Stimulated activated CD8-positive, alpha-beta memory T cell treated with anti-CD3 and anti-CD28 coated beads, Interleukin-2, amount 100 ng/mL, for 1 hour (primary cell): Measurements from ENCODE around the gene HOXC10.

Source experiments
- DNase-seq, 2 donors: peaks; one replicate each; pipeline ENCODE4 v3.0.0-alpha.2; 2020; ENCODE audit warnings: low read depth in 2 of 2

HOXC10 gene

DNA sequence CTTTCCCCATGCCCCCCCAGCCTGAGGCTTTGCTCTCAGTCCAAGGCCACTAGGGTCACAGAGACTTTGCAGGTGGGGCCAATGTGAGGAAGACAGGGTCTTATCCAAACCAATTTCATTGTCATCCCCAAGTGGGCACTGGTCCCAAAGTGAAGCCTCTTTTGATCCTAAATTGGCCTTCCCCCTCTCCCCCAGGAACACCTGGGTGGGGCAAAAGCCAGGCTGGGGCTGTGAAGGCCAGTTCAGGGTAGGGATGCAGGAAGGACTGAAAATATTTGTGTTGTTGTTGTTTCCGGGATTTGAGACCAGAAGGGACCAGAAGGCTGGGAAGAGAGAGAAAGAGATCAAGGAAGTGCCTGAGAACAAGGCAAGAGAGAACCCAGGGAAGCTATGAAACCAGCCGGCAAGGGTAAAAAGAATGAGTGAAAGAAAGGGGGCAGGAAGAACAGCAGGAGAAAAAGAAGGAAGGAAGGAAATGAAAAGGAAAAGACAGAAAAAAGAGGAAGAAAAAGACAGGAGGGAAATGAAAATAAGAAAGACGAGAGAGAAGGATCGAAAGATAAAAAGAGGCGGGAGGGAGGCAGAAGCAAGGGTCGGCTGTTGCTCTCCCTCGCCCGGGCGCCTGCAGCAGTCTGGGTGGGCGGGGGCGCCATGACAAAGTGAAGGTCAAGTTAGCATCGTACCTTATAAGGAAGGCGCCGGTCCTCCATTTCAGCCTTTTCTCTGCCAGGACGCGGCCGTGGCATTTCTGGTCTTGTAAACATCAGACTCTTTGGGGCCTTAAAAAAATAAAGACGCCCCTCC lies 19.5 kb upstream of the HOXC10 start:
- DNase-seq, result no peak

DNA sequence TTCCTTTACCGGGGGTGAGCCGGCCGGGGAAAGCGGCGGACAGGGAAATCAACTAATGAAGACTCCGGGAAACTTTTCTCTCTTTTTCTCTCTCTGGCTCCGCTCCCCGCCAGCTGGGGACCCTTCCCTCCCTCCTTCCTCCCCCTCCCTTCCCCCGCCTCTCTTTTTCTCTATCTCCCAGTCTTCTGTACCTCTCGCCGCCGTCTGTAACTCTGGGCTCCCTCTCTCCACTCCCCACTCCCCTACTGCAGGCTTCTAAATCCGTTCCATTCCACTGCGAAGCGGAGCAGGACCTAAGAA lies 18.9 kb upstream of the HOXC10 start:
- no peak for DNase-seq

DNA sequence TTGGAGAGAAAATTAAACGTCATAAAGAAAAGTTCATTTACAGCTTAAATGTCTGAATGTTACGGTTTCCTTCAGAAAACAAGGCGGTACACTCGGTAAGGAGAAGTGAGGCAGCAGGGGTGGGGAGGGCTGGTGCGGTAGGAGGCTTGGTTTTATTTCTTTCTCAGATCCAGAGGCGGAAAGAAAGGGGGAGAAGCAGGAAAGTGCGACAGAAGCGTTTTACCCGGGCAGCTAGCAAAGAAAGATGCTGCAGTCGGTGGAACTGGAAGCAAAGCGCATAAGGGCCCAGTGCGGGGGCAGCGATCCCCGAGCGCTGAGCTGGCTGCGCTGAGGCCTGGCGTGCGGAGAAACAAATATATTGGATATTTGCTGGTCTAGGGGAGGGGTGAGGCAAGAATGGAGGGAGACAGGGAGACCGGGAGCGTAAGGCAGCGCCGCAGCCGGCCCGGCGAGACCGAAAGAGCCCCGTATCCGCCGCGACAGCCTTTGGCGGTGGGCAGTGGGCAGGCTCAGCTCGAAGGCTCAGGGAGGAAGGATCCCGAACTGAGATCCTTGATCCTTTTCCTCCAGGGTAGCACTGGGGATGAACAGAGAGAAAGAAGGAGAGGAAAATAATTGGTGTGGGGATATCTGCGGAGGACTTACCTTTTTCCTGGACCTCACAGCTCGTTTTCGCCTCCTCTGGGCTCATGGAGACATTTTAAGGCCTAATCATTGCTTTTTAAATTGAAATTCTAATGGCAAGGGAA lies 18.4 kb upstream of the HOXC10 start:
- no peak for DNase-seq

DNA sequence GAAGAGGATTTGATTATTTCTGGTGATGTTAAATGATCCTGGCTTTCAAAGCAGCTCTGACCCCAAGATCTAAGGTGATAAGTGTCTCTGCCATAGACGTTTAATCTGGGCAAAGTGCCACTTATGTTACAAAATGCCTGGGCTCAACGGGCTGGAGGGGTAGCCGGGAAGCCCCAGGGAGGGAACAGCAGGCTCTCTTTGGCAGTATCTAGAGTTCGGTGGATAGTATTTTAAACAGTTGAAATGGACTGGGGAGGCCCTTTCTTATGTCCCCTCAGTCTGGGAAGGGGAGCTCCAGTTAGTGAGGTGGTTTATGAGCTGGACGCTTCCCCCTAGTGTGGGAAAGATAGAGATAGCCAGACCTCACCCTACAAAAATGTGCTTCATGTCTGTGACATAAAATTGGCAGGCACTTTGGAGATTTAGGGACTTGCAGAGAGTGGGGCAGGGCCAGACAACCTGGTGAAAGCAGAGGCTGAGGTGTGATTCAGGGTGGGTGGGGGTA lies 17.5 kb upstream of the HOXC10 start:
- no peak for DNase-seq

DNA sequence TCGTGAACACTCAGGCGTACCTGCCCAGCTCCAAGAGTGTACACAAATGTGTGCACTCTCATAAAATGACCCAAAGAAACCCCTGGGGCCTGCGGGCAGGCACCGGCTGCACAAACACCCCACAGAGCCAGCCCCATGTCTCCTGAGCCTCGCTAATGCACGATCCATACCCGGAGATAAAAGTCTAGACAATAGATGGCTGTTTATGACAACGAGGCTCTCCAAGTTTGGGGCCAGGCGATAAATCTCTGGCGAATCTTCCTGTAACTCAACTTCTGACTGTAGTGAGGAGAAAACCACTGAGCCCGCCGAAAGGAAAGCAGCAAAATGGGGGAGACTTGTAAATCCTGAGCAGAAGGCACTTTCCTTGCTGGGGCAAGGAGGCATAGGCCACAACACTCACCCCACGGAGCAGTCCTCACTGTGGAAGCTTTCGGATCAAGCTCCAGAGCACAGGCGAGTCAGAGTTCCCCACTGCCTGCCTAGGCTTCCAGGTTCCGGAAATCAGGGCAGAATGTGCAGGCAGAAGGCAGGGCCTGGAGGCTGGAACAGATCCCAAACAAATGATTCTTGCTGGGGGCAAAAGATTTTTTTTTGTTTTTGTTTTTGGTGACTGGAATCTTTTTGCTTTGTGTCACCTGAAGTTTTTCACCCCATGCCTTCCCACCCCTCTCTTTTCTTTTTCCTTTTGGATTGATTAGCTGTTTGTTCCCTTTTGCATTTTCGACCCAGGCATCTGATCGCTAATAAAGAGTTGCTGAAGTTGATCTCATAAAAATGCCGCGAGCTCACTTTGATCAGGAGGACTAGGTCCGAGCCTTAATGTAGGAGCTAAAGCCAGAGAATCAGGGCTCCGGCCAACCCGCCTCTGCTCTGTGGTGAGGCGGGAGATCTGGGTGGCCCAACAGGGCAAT lies 16.5 kb upstream of the HOXC10 start:
- no peak for DNase-seq

DNA sequence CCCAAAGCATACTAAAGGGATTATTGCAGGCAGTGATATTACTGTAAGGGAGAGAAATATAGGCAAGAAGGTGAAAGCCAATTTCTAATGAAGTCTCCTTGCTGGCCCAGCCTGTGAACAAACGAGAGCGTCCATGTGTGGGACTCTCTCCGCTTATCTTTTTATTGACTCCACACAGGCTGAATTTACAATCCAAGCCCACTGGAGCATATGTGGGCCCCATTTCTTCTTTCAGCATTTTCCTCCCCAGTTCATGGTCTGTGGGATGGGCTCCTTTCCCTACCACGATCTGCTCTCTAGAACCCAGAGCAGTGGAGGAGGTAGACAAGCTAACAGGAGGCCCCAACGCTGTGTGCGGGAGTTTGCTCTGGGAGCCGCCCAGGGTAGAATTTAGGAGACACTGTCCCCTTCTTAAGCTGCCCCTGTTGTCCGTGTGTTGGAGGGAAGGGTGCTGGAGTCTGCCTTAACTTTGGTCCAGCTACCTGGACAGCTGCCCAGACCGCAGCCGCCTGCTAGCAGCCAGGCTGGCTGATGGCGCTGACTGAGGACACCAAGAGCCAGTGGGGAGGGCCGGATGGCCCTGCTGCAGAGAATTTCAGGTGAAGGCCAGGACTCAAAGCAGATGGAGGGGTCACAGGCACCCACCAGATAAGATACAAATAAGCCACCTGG lies 15.2 kb upstream of the HOXC10 start:
- DNase-seq, result no peak

DNA sequence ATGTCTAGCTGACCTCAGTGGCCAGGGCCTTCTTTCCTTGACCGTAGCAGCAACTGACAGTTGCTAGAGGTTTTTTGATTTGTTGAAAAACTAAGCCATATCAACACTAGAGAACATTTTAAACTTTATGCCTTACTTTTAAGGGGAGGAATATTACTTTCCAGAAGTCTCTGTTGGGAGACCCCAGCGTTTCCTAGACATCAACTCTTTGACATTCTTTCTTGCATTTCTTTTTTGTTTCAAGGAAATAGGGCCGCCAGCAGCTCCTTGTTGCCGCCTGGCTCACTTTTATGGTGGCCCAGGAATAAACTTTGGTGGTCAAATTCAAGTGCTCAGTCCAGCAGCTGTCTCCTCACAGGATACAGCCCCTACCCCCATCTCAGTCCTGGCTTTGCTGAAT lies 14.5 kb upstream of the HOXC10 start:
- no peak for DNase-seq

DNA sequence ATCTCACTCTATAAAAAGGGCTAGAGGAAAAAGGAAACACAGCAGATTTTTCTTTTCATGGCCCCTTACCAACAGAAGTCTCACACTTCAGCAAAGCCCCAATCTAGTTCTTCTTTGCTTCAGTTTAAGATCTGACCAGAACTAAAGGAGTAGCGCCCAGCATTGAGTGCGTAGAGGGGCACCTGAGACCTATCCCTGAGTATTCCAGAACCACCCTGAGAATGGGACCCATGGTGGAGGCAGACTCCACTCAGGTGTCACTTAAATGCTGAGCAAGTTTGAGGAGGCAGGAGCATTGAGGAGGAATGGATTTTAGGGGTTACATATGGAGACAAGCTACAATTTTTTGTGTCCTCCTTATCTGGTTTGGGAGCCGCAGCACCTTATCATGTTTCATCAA lies 13.8 kb upstream of the HOXC10 start:
- DNase-seq, result no peak

DNA sequence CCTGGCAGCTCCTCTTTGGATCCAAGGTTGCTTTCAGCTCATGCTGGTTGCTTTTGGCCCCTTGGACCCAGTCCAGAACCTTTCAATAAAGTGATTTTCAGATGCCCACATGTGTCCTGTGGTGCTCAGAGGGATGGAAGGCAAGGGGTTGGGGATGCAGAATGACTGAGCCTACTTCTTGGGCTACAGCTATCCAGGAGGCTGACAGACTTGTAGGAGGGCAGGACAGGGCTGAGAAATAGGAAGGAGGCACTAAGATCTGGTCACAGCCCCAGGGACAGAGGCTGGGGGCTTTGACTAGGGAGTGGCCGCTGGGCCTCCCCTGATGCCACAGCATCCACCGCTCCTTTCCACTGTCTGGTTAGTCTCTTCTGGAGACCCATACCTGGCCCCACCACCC lies 13.3 kb upstream of the HOXC10 start:
- no peak for DNase-seq

DNA sequence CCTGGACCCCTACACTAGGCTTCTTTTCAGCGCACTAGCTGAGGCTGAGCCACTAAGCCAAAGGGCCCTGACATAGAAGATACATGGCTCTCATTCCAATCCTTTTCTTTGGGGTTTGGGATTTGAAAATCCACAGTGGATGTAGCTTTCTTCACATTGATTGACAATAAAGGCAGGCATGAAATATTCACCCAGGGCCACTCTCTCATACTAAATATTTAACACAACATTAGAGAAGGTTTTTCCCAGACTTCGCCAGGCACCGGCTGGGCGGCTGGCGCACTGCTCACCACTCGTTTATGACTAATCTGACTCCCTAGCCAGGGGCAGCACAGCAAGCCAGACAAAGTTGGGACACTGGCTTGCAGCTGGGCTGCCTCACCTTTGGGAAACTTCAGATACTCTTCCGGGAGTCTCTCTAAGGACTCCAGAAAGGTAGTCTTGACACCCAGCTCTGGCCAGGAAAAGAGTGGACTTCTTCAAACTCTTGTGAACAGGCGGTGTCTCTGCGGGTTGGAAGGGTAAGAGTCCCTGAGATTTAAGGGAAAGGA lies 12.7 kb upstream of the HOXC10 start:
- DNase-seq, result no peak

DNA sequence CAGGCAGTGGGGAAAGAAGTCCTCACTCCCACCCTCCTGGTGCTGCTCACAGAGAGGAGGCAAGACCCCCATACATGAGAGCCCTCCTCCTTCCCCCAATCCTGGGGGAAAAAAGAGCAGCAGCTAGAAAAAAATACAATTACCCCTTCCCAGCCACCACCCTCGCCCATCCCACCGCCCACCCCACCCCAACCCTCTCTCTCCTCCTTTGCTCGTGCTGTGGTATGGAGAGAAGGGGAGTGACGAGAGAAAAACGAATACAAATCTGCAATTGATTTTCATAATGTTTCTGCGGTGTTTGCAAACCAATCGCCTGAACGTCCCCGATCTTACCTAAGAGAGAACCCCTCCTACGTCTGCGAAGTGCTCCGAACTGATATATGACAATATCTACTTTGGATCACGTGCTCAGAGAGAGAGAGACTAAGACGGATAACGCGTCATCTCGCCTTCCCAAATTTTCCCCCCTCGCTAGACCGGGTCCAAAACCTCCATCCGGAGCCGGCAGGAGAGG lies 12.2 kb upstream of the HOXC10 start, which contains the start of gene HOXC11:
Gene HOXC11, plus strand, starts transcription at position 405 of the 514 bp plus-strand sequence. CDS start 116 bp downstream, outside the sequence.
- no peak for DNase-seq

DNA sequence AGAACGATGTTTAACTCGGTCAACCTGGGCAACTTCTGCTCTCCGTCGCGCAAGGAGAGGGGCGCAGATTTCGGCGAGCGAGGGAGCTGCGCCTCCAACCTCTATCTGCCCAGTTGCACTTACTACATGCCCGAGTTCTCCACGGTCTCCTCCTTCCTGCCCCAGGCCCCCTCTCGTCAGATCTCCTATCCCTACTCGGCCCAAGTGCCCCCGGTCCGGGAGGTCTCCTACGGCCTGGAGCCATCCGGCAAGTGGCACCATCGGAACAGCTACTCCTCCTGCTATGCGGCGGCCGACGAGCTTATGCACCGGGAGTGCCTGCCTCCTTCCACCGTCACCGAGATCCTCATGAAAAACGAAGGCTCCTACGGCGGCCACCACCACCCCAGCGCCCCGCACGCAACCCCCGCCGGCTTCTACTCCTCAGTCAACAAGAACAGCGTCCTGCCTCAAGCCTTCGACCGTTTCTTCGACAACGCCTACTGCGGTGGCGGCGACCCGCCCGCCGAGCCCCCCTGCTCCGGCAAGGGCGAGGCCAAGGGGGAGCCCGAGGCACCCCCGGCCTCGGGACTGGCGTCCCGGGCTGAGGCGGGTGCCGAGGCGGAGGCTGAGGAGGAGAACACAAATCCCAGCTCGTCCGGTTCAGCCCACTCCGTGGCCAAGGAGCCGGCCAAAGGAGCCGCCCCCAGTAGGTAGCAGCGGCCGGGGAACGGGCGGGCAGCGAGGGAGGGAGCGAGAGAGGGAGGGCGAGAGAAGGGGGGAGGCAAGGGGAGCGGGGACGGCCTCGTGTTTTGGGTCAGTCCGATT lies 11.5 kb upstream of the HOXC10 start:
- DNase-seq, result no peak

DNA sequence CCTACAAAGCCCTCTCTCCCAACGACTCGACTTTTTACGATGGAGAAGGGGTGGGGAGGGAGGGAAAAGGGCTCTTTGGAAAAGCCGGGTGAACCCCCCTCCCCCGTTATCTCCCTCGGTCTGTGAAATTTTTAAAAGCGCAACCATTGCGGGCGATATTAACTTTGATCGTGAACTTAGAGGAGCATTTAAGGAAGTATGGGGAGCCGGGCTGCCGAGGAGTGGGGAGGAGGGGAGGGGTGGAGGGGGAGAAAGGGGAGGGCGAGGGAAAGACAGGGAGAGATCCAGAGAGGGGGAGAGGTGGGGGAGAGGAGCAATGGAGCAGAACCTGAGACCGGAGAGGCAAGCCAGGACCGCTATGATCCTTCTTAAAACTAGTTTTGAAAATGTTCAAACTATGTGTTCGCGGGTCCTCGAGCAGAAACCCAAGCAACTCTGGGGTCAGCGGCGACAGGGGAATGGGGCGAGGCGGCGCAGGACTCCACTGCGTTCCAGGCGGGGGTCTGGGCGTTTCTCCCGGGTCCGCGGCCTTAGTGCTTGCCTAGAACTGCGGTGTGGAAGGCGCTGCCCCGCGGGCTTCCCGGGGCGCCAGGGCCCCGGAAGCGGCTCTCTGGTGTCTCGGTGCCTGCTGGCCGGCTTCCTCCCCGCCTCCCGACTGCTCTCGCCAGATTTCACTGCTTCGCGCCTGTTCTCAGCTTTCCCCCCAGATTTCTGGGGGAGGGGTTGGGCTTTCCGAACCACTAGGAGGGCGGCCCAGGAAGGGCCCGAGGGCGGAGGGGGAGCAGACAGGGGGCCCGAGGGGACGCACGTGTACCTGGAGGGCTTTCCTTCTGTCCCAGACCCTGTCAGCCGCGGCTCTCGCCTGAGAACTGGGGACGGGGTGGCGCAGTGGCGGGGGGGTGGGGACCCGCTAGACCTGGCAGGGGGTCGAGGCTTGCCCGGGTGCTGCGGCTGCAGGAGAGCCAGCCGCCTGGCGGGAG lies 10.6 kb upstream of the HOXC10 start, which contains the start of gene HOTAIR:
Gene HOTAIR, minus strand, starts transcription at position 871 of the 980 bp plus-strand sequence.
- no peak for DNase-seq

DNA sequence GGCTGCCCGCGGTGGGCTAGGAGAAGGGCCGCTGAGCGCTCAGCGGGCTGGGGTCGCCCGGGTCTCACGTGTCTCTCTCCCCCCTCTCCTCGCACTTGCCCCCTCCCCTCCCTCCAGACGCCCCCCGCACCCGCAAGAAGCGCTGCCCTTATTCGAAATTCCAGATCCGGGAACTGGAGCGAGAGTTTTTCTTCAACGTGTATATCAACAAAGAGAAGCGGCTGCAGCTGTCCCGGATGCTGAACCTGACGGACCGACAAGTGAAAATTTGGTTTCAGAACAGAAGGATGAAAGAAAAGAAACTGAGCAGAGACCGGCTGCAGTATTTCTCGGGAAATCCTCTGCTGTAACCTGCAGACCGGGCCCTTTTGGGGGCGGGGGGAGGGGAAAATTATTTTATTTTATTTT lies 9.9 kb upstream of the HOXC10 start:
- no peak for DNase-seq

DNA sequence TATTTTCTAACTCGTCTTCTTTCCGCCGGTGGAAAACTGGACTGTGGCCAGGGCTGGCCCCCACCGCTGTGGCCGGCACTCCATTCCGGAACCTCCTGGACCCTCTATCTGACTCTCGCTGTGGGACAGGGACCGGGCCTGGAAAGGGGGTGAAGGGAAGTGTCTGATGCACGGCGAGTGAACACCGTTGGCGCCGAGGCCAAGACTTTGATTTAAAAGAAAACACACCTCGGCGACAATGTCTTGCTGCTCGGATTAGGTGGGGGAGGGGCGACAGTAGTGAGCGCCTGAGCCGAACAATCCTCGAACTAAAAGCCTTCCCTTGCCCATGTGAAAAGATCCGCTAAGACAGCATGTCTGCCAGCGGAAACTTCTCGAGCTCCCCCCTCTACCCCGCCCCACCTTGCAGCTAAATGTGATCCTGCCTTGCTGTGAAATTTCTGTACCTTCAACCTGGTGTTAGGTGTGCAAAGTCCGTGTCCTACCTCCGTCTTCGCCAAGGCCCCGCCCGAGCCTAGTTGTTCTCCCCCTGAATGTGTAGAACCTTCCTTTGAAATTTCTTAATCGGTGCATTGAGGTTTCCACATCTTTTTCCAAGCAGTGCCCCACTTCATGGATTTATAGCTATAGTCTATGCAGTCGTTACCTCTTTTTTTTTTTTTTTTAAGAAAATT lies 9.3 kb upstream of the HOXC10 start:
- DNase-seq, result no peak

DNA sequence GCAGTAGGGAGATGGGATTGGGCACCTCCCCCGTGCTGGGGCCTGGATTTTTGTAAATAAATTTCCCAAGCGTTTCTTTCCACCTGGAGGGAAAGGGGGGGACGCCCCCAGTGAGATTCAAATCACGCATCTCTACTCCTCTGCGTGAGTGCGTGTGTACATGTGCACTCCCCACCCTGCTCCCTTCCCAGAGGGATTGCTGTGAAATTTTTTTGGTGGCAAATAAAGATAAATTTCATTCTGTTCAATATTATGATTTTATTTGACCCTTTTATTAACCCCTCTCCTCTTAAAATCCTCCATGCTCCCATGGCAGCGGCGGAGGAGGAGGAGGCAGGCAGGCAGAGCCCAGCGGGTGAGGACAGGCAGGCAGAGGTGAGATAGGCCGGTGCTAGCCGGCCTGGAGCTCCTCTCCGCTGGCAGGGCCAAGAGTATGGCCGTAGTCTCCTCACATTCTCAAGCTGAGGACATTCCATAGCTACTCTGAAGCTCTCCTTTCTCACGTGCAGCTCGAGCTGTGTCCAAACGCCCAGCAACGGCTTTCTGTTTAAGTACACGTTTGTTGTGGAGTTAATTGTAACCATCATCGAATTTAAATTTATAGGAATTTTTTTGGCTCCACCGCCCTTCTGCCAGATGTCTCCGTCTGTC lies 8.6 kb upstream of the HOXC10 start:
- DNase-seq, result no peak

DNA sequence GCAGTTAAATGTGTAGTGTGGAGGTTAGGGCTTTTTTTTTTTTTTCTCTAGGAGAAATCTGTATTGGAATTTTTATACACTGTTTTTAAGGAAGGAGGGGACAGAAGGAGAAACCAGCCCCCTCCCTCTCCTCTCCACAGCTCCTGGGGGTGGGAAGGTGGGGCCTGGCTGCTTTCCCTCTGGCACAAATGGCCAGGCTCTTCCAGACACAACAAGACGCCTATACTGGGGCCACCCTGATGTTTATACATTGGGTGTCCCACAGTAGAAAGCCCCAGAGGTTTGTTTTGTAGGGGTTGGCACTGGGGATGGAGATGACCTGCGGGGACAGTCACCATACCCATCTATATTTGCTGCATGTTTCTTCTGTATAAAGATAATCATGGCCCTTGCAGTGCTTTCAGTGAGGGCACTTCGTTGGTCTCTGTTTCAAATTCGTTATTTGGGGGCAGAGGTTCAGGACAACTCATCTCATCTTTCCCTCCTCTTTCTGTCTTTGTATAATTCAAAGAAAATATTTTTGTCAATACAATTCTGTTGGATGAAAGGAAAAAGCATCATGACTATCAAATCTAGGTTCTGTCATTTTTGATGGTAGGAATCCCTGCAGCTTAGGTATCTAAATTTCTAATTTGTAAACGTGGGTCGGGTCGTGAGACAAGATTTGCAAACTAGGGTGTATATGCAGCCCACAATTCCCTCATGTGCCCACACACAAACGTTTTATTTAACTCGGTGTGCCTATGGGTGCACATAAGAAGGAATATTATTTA lies 7.9 kb upstream of the HOXC10 start:
- DNase-seq, result no peak
